TTC549 (cell line): ENCODE results near the gene ADAMTS10.
"Not testable (repeated sequence)": the region's sequence is repeated elsewhere in the genome, so short reads cannot be mapped to it uniquely, and the experiment has no call there.

ENCODE experiments used
- FAIRE-seq: peaks from 2 replicates; lab custom pipeline; 2012; peaks lifted over from hg19 to GRCh38; lab: Jason Lieb, UNC

Gene ADAMTS10

GRCh38 chr19:8592231-8593009 lies 18.1 kb downstream of the ADAMTS10 start:
- FAIRE-seq: no peak

DNA sequence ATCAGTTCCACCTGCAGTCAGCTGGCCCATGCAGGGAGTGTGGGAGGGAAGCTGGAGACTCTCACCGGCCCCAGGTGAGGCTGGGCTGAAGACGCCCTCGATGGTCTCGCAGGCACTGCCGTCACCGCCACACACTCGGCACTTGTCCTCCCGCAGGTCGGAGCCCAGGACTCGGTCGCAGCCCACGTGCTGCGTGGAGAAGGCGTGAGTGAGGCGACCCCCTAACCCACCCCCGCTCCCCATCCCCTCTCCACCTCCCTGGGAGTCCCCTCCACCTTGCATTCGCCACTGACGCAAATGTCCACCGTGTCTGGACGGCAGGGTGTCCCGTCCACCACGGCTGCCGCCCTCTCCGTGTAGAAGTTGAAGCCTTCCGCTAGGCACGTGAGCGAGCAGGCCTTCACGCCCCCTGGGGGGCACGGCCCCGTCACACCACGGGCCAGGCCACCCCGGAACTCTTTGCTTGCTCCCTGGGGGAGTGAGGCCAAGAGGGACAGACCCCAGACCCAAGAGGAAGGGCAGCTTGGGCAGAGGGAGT lies 21.3 kb downstream of the ADAMTS10 start:
- no peak for FAIRE-seq

DNA sequence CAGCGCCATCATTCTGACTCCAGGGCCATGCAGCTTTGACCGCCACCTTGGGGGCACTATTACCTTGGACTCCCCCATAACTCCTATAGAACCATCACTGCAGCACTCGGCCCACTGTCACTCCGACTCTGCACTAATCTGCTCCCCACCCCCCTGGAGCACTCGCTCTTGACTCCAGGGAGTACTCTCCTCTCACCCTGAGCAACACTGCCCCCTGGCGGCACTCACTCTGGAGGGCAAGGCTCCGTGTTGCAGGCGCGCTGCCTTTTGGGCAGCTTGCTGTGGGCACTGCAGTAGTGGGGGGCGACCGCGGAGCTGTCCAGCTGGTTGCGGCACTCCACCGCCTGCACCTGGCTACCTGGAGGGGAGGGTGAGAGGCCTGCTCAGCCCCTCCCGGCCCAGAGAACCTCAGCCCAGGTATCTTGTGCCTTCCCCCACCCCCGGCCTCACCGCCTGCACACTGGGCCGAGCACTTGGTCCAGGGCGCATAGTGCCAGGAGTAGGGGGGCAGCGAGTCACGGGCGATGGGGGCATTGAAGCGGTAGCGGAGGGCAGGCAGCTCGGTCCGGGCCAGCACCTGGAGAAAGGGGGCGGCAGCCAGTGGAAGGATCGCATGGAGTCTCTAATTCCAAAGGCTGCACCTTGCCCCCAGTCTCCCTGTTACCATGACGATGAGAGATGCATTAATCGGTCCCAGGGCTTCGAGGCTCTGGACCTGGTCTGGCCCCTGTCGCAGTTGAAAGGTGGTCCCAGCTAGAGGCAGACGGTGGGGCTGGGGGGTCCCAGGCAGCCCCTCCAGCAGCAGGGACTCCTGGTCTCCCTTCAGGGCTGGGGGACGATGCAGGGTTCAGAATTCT lies 24.4 kb downstream of the ADAMTS10 start:
- FAIRE-seq: no peak

- no peak for FAIRE-seq
These were observed 25.3 kb downstream of the ADAMTS10 start for GRCh38 chr19:8584965-8585893.

- FAIRE-seq: peak; percentile 62
These were observed 29.7 kb downstream of the ADAMTS10 start for GRCh38 chr19:8580710-8581281.

- no peak for FAIRE-seq
These were observed 31.8 kb downstream of the ADAMTS10 start for GRCh38 chr19:8578642-8579265.

DNA sequence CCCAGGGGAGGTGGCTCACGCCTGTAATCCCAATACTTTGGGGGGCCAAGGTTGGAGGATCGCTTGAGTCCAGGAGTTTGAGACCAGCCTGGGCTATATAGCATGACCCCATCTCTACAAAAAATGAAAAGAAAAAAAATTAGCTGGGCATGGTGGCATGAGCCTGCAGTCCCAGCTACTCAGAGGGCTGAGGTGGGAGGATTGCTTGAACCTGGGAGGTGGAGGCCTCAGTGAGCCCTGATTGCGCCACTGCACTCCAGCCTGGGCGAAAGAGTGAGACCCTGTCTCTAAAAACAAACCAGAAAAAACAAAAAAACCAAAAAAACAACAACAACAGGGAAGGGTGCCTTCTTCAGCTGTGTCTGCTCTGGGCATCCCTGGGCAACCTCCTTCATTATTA lies 32.8 kb downstream of the ADAMTS10 start:
- no peak for FAIRE-seq

- FAIRE-seq: no peak
These were observed 33.3 kb downstream of the ADAMTS10 start, which contains the start of gene MYO1F for GRCh38 chr19:8577247-8577646. Gene MYO1F, minus strand, starts transcription at chr19:8577442. Its CDS starts 133 bp downstream, at chr19:8577309.

GRCh38 chr19:8576273-8576993 lies 34.1 kb downstream of the ADAMTS10 start:
- FAIRE-seq: no peak

DNA sequence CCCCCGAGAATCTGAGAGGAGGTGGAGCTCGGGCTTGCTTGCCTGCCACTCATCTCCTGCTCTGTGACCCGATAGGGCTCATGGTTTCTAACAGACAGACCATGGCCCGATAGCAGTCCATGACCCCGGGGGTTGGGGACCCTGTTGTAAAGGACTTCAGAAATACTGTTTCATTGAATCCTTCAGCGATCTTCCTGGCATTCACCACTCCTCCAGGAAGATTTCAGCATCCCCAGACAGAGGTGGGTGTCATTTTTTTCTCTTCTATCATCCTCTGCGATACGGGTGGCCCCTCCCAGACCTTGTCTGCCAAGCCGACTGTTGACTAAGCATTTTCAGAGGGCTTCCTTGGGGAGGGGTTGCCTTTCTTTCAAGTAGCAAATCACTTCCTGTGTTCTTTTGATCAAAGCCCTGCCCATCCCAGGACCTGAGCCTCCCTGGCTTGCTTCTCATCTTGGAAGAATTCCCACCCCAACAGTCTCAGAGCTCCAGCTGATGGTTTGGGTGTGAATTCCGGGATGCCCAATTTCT lies 35.0 kb downstream of the ADAMTS10 start:
- FAIRE-seq: no peak

GRCh38 chr19:8574619-8574922 lies 35.9 kb downstream of the ADAMTS10 start:
- not testable (repeated sequence) for FAIRE-seq

DNA sequence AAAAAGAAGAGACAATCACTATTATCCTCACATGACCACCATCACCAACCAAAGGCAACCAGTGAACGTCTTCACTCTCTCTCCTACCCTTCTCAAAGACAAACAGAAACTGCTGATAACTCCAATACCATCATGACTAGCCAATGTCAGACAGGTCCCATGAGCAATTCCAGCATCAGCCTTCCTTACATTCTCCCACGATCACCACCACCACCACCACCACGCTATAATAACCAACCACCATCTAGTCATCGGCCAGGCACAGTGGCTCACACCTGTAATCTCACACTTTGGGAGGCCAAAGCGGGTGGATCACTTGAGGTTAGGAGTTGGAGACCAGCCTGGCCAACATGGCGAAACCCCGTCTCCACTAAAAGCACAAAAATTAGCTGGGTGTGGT lies 37.2 kb downstream of the ADAMTS10 start:
- no peak for FAIRE-seq

DNA sequence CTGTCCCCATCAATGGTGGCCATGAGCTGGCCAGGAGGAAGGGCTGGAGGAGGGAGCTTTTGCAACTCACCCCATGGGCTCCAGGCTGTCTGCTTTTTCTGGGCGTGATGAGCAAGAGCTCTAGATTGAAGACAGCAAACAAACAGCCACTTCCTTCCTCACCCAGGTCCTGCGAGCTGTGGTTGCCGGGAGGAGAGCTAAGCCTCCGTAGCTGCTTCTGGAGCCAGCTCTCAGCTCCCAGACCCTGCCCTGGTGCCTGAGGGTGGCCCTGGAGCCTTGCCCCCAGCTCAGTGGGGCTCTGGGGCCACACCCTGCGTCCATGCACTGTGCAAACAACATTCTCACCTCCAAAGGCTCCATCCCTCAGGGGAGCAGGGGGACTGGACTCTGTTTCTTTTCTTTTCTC lies 39.5 kb downstream of the ADAMTS10 start:
- FAIRE-seq: no peak

GRCh38 chr19:8569066-8569771 lies 41.3 kb downstream of the ADAMTS10 start:
- FAIRE-seq: no peak

DNA sequence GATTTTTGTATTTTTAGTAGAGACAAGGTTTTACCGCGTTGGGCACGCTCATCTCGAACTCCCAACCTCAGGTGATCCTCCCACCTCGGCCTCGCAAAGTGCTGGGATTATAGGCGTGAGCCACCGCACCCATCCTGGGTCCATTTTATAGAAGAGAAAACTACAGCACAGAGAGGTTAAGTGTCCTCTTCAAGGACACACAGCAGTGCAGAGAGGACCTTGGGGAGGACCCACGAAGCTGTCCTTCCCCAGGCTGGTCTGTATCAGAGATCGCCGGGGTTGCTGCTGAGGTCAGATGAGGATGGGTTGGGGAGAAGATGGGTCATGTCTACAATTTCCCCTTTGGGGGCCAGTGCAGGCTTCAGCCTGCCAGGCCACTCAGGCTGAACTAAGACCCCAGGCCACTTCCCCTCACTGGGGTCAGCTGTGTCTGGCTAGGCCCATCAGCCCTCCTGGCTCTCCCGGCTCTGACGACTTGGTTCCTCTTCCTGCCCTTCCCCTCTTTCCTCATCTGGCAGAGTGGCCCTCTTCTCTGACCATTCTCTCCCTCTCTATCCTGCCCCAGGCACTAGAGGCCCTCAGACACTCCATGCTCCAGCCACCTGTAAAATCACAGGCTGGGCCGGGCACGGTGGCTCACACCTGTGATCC lies 42.9 kb downstream of the ADAMTS10 start:
- FAIRE-seq: no peak

DNA sequence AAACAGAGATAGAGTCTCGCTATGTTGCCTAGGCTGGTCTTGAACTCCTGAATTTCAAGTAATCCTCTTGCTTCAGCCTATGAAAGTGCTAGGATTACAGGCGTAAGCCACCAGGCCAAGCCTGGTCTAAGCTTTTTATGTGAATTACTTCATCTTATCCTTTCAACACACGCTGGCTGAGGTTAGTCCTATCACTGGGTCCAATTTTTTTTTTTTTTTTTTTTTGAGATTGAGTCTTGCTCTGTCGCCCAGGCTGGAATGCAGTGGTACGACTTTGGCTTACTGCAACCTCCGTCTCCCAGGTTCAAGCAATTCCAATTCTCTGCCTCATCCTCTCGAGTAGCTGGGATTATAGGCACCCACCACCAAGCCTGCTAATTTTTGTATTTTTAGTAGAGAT lies 43.7 kb downstream of the ADAMTS10 start:
- FAIRE-seq: no peak

DNA sequence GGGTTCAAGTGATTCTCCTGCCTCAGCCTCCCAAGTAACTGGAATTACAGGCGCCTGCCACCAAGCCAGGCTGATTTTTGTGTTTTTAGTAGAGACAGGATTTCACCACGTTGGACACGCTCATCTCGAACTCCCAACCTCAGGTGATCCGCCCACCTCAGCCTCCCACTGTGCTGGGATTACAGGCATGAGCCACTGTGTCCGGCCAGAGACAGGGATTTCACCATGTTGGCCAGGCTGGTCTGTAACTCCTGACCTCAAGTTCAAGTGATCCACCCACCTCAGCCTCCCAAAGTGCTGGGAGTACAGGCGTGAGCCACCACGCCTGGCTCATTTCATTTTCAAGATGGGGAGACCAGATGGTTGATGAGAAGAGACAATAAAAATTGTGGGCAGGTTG lies 45.6 kb downstream of the ADAMTS10 start:
- FAIRE-seq: not testable (repeated sequence)

GRCh38 chr19:8561075-8561764 lies 49.3 kb downstream of the ADAMTS10 start:
- FAIRE-seq: no peak

GRCh38 chr19:8558325-8558724 lies 52.2 kb downstream of the ADAMTS10 start:
- FAIRE-seq: no peak
